HepG2 (cell line): ENCODE data around the gene EFNA2. TPM values are rescaled to one million over a fixed set of nuclear protein-coding genes. Genes with fewer than 3 reads are reported as not detected.

Experiments used
- BRF2 ChIP-seq: sonication (generic); formaldehyde crosslinking; IDR thresholded peaks from 2 replicates; pipeline ENCODE4 v1.8.1; 2022; ENCODE audit warnings: mild to moderate bottlenecking, missing genetic modification reagents
- FOXA1 ChIP-seq, 2 experiments: fragments of 450-650 bp in 1 of 2; sonication (generic) in 1 of 2; formaldehyde crosslinking in 1 of 2; IDR thresholded peaks; 2 replicates each; pipeline versions ENCODE4 v1.4.0 to v1.6.1; 2016 to 2020; ENCODE audit warnings: missing genetic modification reagents in 1 of 2
- GATAD1 ChIP-seq: IDR thresholded peaks from 2 replicates; pipeline ENCODE4 v1.6.1; 2016; ENCODE audit warnings: missing genetic modification reagents, missing compliant biosample characterization
- KDM2A ChIP-seq: sonication (generic); formaldehyde crosslinking; IDR thresholded peaks from 2 replicates; pipeline ENCODE4 v1.4.0; 2020; ENCODE audit warnings: low read depth, missing genetic modification reagents, borderline replicate concordance
- MIER2 ChIP-seq: IDR thresholded peaks from 2 replicates; pipeline ENCODE4 v1.6.1; 2016; ENCODE audit warnings: missing biosample characterization, missing genetic modification reagents
- NFYC ChIP-seq: IDR thresholded peaks from 2 replicates; pipeline ENCODE4 v1.6.1; 2016; ENCODE audit warnings: missing genetic modification reagents, missing compliant biosample characterization
- SOX13 ChIP-seq, 3 experiments: fragments of 450-650 bp in 1 of 3; sonication (generic) in 1 of 3; formaldehyde crosslinking in 1 of 3; IDR thresholded peaks in 2 of 3; conservative IDR thresholded peaks in 1 of 3; 2 replicates each; pipeline versions ENCODE4 v1.5.0 to v1.6.1; 2016 to 2020; ENCODE audit warnings: antibody characterized with exemption in 1 of 3, mild to moderate bottlenecking in 1 of 3, missing compliant biosample characterization in 1 of 3, missing genetic modification reagents in 1 of 3, moderate library complexity in 1 of 3
- TFAP4 ChIP-seq: sonication (generic); IDR thresholded peaks from 2 replicates; pipeline ENCODE4 v1.6.1; 2016; ENCODE audit warnings: low read depth, borderline replicate concordance
- TOPORS ChIP-seq: sonication (generic); formaldehyde crosslinking; IDR thresholded peaks from 2 replicates; pipeline ENCODE4 v1.8.0; 2023; ENCODE audit warnings: mild to moderate bottlenecking, missing genetic modification reagents
- ZBED4 ChIP-seq: sonication (generic); formaldehyde crosslinking; IDR thresholded peaks from 2 replicates; pipeline ENCODE4 v1.4.0; 2020; ENCODE audit warnings: missing genetic modification reagents, borderline replicate concordance
- ZBTB2 ChIP-seq: sonication (generic); formaldehyde crosslinking; IDR thresholded peaks from 2 replicates; pipeline ENCODE4 v1.8.0; 2022; ENCODE audit warnings: low read depth, missing genetic modification reagents
- ZBTB8A ChIP-seq: sonication (generic); formaldehyde crosslinking; IDR thresholded peaks from 2 replicates; pipeline ENCODE4 v1.4.0; 2020; ENCODE audit warnings: mild to moderate bottlenecking, low read depth, missing genetic modification reagents, borderline replicate concordance
- ZFP36L1 ChIP-seq: sonication (generic); formaldehyde crosslinking; IDR thresholded peaks from 2 replicates; pipeline ENCODE4 v1.8.0; 2022; ENCODE audit warnings: mild to moderate bottlenecking, missing genetic modification reagents, moderate library complexity
- ZNF124 ChIP-seq: sonication (generic); formaldehyde crosslinking; IDR thresholded peaks from 2 replicates; pipeline ENCODE4 v1.4.0; 2020; ENCODE audit warnings: missing genetic modification reagents
- ZNF251 ChIP-seq: sonication (generic); formaldehyde crosslinking; IDR thresholded peaks from 2 replicates; pipeline ENCODE4 v1.9.0; 2021; ENCODE audit warnings: mild to moderate bottlenecking, missing genetic modification reagents
- ZNF484 ChIP-seq: sonication (generic); formaldehyde crosslinking; IDR thresholded peaks from 2 replicates; pipeline ENCODE4 v1.5.1; 2020; ENCODE audit warnings: mild to moderate bottlenecking, low read depth, missing genetic modification reagents, borderline replicate concordance
- ZNF543 ChIP-seq: sonication (generic); formaldehyde crosslinking; IDR thresholded peaks from 2 replicates; pipeline ENCODE4 v1.4.0; 2020; ENCODE audit warnings: mild to moderate bottlenecking, missing genetic modification reagents
- ZNF589 ChIP-seq: sonication (generic); formaldehyde crosslinking; conservative IDR thresholded peaks from 2 replicates; pipeline ENCODE4 v1.8.0; 2022; ENCODE audit warnings: mild to moderate bottlenecking, moderate library complexity, missing genetic modification reagents
- ZNF883 ChIP-seq: sonication (generic); formaldehyde crosslinking; IDR thresholded peaks from 2 replicates; pipeline ENCODE4 v1.5.1; 2020; ENCODE audit warnings: mild to moderate bottlenecking, missing genetic modification reagents; ENCODE audit errors: not compliant biosample characterization
- polyA plus RNA-seq, 8 experiments: library from polyadenylated mRNA; depleted of rRNA in 3 of 8; stranded (reverse) in 7 of 8; unstranded in 1 of 8; fragments of >200 nt; fragmentation: Illumina TruSeq in 4 of 8; extraction: Trizol in 4 of 8; gene quantifications; 2 replicates each; pipeline versions ENCODE4 v1.2.1 to v1.2.3, GENCODE V29; 2011 to 2016; ENCODE audit warnings: low read depth in 4 of 8, missing spikeins in 1 of 8, mixed read lengths in 1 of 8; ENCODE audit not compliant: insufficient read depth in 1 of 8
- total RNA-seq, 5 experiments: library from RNA; depleted of rRNA; stranded (reverse); fragments of >200 nt; fragmentation: Illumina TruSeq; extraction: Trizol; gene quantifications; 2 replicates each; pipeline ENCODE4 v1.2.3, GENCODE V29; 2016; ENCODE audit warnings: low read depth in 1 of 5

Gene EFNA2
- total and polyA plus RNA-seq, 2 of the 13 experiments (the other 11 are each of a cell fraction or from before 2014, with no cell fraction given), result 6.0 to 9.9 TPM

GRCh38 chr19:1266129-1266915, 19.4 kb upstream of the EFNA2 start (continued):
- TF ChIP-seq ZBTB8A (0 out of 2 replicates have a peak, but pooled peaks have one; percentile 52), MIER2 (no peak), ZNF589 (CRISPR knock-in tag) (peak; percentile 80; the same call in 1 of the 2 replicates), GATAD1 (no peak), TOPORS (CRISPR knock-in tag) (0 out of 2 replicates have a peak, but pooled peaks have one; percentile 15), BRF2 (no peak), ZBED4 (0 out of 2 replicates have a peak, but pooled peaks have one; percentile 53), ZFP36L1 (peak; percentile 87; the same call in 1 of the 2 replicates), ZNF484 (0 out of 2 replicates have a peak, but pooled peaks have one; percentile 55), ZNF251 (CRISPR knock-in tag) (no peak), FOXA1 (IDR thresholded peaks at IDR 0.05) (no peak), FOXA1 (CRISPR knock-in tag; IDR thresholded peaks at IDR 0.05) (0 out of 2 replicates have a peak, but pooled peaks have one; percentile 2), TFAP4 (peak; percentile 57; the same call in 1 of the 2 replicates), NFYC (peak; percentile 21; the same call in 1 of the 2 replicates), ZNF883 (CRISPR knock-in tag) (peak; percentile 32), ZNF543 (peak; percentile 83; the same call in 1 of the 2 replicates), ZBTB2 (peak; percentile 61), SOX13 (IDR thresholded peaks at IDR 0.05) (no peak), SOX13 (CRISPR knock-in tag; conservative IDR thresholded peaks at IDR 0.05 in 1 of 2, IDR thresholded peaks at IDR 0.05 in 1 of 2) (peak in 1 of 2 experiments; percentile 60; a peak in 2 of 4 replicates), KDM2A (CRISPR knock-in tag) (peak; percentile 51), ZNF124 (CRISPR knock-in tag) (0 out of 2 replicates have a peak, but pooled peaks have one; percentile 15)
